Breast epithelium (tissue), 3 donors: ENCODE data around the gene IRAK3.

Source experiments
- POLR2A ChIP-seq: fragments of 450-650 bp; IDR thresholded peaks from one replicate; pipeline ENCODE4 v1.6.1; 2016; ENCODE audit warnings: antibody characterized with exemption, mild to moderate bottlenecking, moderate library complexity
- POLR2AphosphoS5 ChIP-seq, 3 donors: sonication (generic); formaldehyde crosslinking; IDR thresholded peaks; one replicate each; pipeline ENCODE4 v1.6.1; 2017; ENCODE audit warnings: antibody characterized with exemption in 3 of 3
- TF ChIP-seq, protein P1 (sequence below), 3 donors: fragments of 450-650 bp; IDR thresholded peaks; one replicate each; pipeline ENCODE4 v1.5.1; 2016 to 2017; ENCODE audit warnings: antibody characterized with exemption in 3 of 3, mild to moderate bottlenecking in 3 of 3, moderate library complexity in 3 of 3

DNA sequence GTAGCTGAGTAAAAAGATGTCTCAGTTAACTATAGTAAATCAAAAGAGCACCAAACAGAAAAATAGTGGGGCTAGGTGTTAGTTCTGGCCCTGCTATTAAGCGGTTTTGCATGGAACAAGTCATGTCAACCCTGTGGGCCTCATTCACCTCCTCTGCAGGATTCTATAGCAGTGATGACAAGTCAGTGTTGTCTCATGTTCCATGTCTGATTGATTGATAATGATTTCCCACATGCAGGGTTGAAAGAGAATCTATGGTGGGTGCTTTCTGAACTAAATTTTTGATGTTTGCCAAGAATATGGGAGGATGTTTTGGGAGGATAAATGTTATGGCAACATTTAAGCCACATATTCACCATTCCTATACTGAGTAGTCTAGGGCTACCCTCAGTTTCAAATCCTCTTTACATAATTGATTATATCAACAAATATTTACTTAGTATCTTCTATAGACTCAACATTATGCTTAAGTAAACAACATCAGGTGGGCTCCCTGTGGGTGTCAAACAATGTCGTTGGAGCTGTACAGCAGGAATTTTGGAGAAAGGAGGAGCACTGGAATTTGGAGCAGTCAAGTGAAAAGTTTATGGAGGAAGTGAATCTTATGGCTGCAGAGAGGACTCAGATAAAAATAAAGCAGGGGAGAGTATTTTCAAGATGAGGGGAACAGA, 48.6 kb downstream of the IRAK3 start:
- TF ChIP-seq, protein P1, sequence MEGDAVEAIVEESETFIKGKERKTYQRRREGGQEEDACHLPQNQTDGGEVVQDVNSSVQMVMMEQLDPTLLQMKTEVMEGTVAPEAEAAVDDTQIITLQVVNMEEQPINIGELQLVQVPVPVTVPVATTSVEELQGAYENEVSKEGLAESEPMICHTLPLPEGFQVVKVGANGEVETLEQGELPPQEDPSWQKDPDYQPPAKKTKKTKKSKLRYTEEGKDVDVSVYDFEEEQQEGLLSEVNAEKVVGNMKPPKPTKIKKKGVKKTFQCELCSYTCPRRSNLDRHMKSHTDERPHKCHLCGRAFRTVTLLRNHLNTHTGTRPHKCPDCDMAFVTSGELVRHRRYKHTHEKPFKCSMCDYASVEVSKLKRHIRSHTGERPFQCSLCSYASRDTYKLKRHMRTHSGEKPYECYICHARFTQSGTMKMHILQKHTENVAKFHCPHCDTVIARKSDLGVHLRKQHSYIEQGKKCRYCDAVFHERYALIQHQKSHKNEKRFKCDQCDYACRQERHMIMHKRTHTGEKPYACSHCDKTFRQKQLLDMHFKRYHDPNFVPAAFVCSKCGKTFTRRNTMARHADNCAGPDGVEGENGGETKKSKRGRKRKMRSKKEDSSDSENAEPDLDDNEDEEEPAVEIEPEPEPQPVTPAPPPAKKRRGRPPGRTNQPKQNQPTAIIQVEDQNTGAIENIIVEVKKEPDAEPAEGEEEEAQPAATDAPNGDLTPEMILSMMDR (IDR thresholded peaks at IDR 0.05): no peak
- no peak for TF ChIP-seq POLR2A
- no peak for TF ChIP-seq POLR2AphosphoS5 (IDR thresholded peaks at IDR 0.05)
